Stimulated activated CD8-positive, alpha-beta memory T cell treated with anti-CD3 and anti-CD28 coated beads, Interleukin-15, amount 100 ng/mL, for 48 hours (primary cell): Measurements from ENCODE around the gene BCL2L2.
"Not testable (repeated sequence)": the region's sequence is repeated elsewhere in the genome, so short reads cannot be mapped to it uniquely, and the experiment has no call there.

Experiments used
- DNase-seq, 2 donors: peaks; one replicate each; pipeline ENCODE4 v3.0.0-alpha.2; 2020; ENCODE audit warnings: low read depth in 2 of 2

BCL2L2 gene

DNA sequence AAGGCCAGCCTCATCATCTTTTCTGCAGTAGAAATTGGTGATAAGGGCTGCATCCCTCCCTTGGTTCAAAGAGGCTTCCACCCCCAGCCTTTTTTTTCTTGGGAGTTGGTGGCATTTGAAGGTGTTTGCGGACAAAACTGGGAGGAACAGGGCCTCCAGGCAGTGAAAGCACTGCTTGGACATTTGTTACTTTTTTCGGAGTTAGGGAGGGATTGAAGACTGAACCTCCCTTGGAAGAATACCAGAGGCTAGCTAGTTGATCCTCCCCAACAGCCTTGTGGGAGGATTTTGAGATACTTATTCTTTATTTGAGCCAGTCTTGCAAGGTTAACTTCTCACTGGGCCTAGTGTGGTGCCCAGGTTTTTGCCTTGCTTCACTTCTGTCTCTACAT lies 17.8 kb downstream of the BCL2L2 start:
- no peak for DNase-seq

DNA sequence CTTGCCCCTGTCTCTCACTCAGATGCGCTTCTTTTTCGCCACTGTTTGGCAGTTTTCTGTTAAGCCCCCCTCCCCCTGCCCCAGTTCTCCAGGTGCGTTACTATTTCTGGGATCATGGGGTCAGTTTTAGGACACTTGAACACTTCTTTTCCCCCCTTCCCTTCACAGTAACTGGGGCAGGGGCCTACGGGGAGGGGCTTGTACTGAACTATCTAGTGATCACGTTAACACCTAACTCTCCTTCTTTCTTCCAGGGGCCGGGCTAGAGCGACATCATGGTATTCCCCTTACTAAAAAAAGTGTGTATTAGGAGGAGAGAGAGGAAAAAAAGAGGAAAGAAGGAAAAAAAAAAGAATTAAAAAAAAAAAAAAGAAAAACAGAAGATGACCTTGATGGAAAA lies 18.4 kb downstream of the BCL2L2 start:
- no peak for DNase-seq

DNA sequence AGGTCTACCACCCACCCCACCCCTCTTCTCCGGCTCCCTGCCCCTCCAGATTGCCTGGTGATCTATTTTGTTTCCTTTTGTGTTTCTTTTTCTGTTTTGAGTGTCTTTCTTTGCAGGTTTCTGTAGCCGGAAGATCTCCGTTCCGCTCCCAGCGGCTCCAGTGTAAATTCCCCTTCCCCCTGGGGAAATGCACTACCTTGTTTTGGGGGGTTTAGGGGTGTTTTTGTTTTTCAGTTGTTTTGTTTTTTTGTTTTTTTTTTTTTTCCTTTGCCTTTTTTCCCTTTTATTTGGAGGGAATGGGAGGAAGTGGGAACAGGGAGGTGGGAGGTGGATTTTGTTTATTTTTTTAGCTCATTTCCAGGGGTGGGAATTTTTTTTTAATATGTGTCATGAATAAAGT lies 19.1 kb downstream of the BCL2L2 start:
- not testable (repeated sequence) for DNase-seq

DNA sequence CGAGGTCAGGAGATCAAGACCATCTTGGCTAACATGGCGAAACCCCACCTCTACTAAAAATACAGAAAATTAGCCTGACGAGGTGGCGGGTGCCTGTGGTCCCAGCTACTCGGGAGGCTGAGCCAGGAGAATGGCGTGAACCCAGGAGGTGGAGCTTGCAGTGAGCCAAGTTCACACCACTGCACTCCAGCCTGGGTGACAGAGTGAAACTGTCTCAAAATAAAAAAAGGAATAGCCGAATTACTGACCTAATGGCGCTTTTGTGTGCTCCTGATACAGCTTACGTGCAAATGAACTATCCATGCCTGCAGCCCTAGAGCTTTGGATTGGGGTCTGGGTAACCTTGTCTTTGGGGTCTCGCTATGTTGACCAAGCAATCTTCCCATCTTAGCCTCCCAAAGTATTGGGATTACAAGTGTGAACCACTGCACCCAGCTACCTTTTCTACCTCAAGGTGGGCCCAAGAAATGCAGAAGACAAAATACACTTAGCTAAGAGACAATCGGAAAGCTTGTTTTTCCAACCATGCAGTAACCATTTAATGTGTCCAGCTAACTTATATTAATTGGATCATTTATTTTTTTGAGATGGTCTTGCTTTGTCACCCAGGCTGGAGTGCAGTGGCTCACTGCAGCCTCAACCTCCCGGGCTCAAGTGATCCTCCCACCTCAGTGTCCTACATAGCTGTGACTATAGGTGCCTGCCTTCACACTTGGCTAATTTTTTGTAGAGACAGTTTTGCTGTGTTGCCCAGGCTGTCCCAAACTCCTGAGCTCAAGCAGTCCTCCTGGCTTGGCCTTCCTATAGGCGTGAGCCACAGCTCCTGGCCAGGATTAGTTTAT lies 20.1 kb downstream of the BCL2L2 start:
- DNase-seq: no peak

DNA sequence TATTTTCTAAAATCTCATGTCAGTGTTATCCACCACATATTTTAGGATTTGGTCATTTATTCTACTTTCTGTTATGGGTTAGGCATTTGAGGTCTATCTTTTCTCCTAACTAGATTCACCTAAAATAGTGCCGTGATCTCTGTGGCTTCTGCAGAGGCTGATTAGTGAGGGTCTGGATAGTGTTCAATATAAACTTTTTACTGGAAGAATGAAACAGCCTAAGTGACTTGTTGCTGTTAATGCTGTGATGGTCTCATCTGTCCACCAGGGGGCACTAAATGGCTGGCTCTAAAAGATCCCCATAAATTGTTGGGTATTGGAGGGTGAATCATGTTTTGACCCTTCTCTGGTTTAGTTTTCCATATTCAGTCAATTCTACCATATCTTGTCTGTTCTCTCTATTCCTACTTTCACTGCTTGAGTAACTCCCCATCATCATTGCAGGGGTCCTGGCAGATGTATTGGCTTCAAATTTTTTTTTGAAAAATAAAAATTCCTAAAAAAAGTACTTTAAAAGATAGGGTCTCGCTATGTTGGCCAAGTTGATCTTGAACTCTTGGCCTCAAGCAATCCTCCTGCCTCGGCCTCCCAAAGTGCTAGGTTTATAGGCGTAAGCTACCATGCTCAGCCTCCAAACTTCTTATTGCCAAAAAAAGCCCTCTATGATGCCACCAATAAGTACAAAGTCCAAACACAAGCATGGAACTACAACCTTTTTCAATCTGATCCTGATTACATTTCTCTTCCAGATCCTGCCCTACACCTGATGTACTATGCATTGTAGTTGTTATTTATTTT lies 21.5 kb downstream of the BCL2L2 start:
- DNase-seq: peak in 1 of 2 donors; percentile 34

DNA sequence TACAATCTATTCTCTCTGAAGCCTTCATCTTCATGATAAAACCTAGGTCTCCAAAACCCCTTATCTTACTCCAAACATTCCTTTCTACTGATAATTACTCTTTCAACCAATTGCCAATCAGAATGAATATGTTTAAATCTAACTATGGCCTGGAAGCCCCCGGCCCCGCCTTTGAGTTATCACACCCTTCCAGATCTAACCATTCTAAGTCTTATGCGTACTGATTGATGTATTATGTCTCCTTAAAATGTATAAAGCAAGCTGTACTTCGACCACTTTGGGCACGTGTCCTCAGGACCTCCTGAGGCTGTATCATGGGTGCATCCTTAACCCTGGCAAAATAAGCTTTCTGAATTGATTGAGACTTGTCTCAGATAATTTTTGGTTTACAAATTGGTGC lies 29.0 kb downstream of the BCL2L2 start:
- no peak for DNase-seq

DNA sequence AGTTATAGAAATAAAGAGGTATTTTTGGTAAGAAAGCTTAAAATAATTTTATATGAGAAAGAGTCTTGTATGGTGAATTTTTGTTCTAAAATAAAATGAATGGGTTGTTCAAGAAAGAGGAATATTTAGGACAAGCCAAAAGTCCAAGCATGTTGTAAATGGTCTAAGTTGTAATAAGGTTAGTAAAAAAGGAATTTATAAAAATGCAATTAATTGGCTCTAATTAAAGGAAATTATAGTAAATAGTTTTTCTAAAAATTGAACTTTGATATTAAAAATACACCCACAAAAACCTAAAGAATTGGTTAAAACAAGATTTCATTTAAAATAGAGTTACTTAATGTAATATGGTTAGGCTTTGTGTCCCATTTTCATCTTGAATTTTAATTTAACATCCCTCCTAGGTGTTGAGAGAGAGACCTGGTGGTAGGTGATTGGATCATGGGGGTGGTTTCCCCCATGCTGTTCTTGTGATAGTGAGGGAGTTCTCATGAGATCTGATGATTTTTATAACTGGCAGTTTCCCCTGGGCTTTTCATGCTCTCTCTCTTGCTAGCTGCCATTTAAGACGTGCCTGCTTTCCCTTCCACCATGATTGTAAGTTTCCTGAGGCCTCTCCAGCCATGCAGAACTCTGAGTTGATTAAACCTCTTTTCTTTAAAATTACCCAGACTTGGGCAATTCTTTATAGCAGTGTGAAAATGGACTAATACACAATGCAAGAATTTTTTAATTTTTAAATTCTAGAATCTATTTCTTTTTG lies 33.1 kb downstream of the BCL2L2 start:
- DNase-seq: no peak

DNA sequence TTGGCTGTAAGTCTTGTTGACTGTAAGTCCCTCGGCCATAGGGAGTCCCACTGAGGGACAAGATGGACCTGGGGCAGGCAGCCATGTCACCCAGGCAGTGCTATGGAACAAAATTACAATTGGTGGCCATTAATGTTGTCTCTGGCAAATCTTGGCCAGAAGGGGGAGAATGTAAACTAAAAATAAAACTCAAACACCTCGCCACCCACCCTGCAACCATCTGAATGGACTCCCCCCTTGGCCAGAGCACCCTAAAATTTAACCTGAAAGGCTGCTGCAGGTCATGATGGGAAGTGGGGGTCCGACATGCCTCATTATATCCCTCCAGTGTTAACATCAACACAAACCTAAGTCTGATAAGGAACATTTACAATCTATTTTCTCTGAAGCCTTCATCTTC lies 37.8 kb downstream of the BCL2L2 start:
- no peak for DNase-seq

DNA sequence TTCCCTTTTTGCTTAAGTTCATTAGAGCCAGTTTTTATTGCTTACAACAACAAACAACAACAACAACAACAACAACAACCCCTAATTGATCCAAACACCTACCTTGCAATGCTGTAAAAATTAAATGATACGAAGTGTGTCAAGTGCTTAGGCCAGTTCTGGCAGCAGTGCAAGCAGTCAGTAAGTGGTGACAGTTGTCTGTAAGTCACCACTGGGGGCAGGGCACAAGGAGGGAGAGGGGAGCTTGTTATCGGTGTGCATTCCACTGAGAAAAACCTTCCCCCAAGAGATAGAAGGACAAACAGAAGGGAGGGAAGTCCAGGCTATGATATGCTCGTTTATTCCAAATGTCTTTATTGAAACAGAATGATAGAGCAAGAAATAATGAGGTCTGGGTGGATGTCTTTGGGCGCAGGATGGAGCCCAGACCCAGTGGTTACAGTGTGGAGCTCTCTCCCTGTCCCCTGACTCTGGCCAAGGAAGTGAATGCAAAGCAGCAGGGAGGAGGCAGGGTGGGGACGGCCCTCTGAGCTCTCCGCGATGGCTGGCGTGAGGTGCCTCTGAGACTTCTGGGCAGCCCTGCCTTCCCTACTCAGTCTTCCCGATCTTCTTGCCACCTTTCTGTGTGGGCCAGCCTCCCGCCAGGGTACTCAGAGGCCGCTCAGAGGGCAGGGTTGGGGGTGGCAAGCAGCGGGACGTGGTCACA lies 39.5 kb downstream of the BCL2L2 start:
- no peak for DNase-seq

DNA sequence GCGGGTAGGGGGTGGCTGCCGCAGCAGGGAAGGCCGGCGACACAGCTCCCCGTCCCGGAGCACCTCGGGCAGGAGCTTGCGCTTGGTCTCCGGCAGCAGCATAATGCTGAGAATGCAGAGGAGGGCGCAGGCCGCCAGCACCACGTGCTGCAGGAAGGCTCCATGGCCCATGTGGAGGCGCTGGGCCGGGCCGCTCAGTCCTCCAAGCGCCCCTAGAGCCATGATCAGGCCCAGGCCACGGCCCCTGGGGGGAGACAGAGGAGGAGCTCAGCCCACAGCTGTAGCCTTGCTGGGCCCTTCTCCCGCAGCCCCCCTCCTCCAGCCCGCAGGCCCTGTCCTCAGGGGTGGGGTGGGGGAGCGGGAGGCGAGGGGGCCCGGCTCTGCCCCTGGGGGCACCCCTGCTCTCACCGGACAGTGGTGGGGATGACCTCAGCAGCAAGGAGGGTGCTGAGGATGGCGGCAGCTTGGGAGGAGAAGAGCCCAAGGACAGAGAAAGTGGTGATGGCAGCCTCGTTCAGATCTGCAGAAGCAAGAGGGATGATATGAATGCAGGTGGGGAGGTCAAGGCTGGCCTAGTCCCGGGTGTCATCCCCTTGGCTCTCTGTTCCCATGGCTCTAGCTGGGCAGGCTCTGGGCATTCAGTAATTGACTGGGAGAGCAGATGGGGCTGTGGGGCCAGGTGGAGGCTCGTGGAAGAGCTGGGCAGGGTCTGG lies 40.2 kb downstream of the BCL2L2 start:
- no peak for DNase-seq

DNA sequence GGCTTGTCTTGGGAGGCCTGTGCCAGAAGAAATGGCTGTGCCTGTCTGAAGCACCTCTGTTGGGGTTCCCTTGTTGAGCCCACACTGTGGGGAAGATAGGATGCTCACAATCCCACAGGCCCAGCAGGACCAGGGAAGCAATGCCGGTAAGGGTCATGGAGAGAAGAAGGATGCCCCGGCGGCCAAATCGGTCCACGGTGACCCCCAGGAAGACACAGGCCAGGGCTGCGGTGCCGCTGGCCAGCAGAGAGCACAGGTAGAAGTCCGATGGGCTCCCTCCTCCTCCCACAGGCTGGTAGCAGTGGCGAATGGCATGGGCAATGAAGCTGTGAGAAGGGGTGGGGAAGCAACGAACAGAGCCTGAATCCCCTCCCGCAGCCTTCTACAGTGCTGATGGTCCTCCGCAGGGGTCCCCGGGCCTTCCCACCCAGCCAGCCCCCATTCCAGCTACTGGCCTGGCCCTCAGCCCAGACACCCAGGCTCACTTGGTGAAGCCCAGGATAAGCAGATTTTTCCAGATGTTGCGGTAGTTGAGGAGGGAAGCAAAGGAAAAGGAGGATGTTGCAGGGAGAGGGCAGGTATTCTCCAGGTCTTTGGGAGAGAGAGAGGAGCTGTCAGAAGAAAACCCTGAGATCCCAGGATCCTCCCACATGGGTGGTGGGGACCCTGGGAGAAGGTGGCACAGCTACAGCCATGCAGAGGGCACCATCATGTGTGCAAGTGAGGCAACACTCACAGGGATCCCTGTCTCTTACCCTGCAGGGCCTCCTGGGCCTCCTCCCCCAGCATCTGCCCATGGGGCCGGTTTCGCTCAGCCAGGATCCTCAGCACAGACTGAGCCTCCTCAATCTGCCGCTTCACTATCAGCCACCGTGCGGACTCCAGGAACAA lies 41.0 kb downstream of the BCL2L2 start:
- DNase-seq: no peak

DNA sequence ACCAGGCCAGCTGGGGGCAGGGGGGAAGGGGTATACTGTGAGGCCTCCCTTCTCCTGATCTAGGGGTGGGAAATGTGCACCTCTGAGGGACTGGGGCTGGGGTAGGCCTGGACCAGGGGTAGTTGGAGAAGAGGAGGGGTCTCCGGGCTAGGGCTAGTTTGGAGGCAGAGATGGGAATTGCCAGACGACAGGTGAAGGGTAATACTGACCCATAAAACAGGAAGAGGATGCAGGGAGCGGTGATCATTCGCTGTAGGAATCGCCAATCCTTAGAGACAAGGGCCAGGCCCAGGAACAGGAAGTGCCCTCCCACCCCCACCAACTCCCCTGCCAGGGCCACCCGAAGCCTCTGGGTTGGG lies 41.6 kb downstream of the BCL2L2 start:
- no peak for DNase-seq

DNA sequence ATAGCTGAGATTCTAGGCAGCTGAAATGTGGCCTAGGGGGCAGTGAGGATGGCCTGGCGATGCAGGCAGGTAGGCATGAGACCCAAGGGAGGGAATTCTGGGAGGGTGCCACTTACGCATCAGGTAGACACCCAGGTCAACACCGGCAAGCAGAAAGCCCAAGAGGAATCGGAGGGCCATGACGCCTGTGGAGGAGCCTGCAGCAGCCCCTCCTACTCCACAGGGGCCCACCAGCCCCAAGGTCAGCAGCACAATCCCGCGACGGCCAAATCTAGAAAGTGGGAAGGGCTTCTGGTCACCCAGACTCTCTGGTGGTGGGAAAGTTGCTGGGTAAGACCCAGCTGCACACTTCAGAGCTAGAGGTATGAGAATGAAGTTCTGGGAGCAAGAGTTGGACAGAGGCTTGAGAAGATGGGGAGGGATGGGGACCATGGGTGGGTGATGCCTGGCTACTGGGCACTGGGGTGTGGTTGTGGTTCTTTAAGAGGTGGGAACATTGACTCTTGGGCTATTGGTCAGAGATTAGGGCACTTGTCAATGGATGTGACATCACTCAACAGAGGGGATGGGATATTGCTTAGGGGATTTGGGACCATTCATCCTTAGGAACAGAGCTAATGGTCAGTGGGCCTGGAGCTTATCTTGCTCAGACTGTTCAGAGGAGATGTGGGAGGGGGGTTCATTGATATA lies 42.7 kb downstream of the BCL2L2 start:
- DNase-seq: no peak

DNA sequence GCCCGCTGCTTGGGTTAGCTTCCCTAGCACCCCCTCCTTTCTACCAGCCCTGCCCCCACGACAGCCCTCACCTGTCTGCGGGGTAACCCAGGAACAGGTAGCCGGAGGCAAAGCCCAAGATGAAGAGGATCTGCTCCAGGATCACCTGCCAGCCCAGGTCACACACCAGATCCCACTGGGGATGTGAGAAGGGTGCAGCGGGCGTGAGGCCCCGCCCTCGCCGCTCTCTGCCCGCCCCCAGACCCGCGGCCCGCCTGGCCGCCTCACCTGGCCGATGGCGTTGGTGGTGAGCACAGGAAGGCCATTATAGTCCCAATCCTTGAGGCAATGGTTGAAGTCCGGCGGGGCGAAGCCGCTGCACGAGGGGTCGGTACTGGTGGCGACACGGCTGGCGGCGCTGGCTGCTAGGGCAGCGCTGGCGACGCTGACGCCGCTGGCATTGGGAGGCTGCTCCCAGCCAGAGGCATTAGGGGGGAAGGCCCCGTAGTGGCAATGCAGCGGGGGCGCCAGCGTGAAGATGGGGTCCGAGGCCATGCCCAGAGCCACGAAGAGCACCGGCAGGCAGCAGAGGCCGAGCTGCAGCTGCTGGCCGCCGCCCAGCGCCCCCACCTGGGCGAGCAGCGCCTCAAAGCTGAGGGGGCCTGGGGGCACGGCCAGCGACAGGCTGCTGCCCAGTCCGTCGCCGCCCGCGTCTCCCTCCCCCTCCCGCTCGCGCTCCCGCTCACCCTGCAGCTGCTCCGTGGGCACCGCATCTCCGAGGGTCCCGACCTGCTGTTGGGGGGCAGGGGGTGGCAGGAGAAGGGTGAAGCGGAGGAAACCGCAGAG lies 45.3 kb downstream of the BCL2L2 start:
- DNase-seq: no peak

DNA sequence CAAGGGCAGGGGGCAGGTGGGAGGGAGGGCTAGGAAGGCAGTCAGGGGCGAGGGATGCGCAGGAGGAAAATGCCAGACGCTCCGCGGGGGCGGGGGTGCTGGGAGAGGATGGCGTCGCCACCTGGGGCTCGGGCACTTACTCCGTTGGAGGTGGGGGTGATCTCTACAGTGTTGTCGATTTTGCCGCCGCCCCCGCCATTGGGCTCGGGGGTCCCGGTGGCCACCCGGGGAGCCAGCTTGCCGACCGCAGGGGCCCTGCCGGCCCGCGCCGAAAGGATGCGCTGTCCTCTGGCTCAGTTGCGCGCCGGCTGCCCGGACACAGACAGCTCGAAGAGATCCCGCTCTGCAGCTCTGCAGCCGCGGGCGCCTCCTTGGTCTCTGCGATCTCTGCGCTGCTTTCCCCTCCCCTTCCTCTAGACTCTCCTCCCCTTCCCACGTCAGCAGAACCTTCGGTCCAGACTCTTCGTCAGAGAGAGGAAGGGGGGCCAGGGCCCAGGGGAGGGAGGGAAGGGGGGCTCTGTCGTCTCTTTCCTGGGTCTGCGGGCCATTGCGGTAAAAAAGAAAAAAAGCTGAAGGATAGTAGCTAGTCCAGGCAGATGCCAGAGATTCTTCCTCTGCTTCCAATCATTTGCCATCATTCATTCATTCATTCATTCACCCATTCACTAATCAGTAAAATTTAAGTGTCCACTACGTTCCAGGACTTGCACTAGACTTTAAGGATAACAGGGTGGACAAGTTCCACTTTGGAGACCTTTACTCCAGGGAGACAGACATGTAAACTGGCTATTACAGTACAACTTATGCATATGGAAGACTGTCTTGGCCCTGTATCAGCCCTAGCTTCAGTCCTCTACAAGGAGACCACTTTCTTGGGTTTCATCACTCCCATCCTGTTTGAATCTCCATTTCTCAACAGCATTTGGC lies 46.1 kb downstream of the BCL2L2 start, which contains the start of gene SLC22A17:
SLC22A17 (minus strand) TSS at position 382 of the 927 bp plus-strand sequence.
- peak in 1 of 2 donors; percentile 22 for DNase-seq

DNA sequence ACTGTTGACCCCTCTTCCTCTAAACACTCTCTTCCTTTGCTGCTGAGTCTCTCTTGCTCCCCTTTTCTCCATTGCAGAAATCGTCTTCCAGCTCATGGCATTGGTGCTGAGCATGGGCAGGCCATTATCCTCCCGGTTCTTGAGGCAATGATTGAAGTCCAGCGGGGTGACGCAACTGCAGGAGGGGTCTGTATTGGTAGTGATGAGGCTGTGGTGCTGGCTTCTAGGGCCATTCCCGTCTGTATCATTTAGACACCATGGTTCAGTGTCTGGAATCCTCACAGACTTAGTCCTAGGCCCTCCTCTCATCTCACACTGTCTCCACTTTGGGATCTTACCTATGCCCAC lies 46.8 kb downstream of the BCL2L2 start:
- no peak for DNase-seq

DNA sequence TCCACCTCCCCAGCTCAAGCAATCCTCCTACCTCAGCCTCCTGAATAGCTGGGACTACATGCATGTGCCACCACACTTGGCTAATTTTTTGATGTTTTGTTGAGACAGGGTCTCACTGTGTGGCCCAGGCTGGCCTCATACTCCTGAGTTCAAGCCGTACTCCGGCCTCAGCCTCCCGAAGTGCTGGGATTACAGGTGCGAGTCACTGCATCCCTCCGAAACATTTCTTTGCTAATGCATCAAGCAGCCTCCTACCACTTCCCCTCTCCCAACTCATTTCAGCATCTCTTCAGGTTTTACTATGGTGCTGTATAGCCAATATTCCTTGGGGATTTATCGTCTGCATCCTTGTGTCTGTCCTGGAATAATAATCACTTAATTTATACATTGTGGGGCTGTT lies 48.4 kb downstream of the BCL2L2 start:
- DNase-seq: no peak
